Cortex of kidney (tissue), 1 donor: ENCODE data around the gene MTRF1.

Source experiments
- DNase-seq: peaks from one replicate; lab custom pipeline; 2025; lab: John Stamatoyannopoulos, UW

MTRF1 gene

GRCh38 chr13:41263261-41263971 lies at the start of gene MTRF1:
Gene MTRF1 (minus strand): TSS chr13:41263576. CDS start chr13:41260907, 2,669 bp downstream.
- no peak for DNase-seq

- DNase-seq, result no peak
These were observed 49.7 kb upstream of the MTRF1 start for GRCh38 chr13:41313117-41313516.

- DNase-seq, result no peak
These were observed 48.8 kb upstream of the MTRF1 start for GRCh38 chr13:41312176-41312500.

- DNase-seq, result no peak
These were observed 48.2 kb upstream of the MTRF1 start for GRCh38 chr13:41311406-41312175.

GRCh38 chr13:41310963-41311405 lies 47.6 kb upstream of the MTRF1 start, which contains the start of gene NAA16:
Gene NAA16 (plus strand): TSS chr13:41311267. CDS start chr13:41311529, 262 bp downstream.
- peak; percentile 71 for DNase-seq

GRCh38 chr13:41307884-41308640 lies 44.7 kb upstream of the MTRF1 start:
- DNase-seq, result no peak

GRCh38 chr13:41306271-41307145 lies 43.1 kb upstream of the MTRF1 start:
- no peak for DNase-seq

- no peak for DNase-seq
These were observed 41.2 kb upstream of the MTRF1 start for GRCh38 chr13:41304551-41304950.

GRCh38 chr13:41302743-41303142 lies 39.4 kb upstream of the MTRF1 start:
- DNase-seq, result no peak

GRCh38 chr13:41299316-41300094 lies 36.1 kb upstream of the MTRF1 start:
- DNase-seq, result no peak

GRCh38 chr13:41296879-41297646 lies 33.7 kb upstream of the MTRF1 start:
- DNase-seq, result no peak

GRCh38 chr13:41295973-41296372 lies 32.6 kb upstream of the MTRF1 start:
- DNase-seq, result no peak

- DNase-seq, result no peak
These were observed 31.5 kb upstream of the MTRF1 start for GRCh38 chr13:41294914-41295313.

- no peak for DNase-seq
These were observed 29.9 kb upstream of the MTRF1 start for GRCh38 chr13:41293272-41293671.

GRCh38 chr13:41291246-41291645 lies 27.9 kb upstream of the MTRF1 start:
- no peak for DNase-seq

GRCh38 chr13:41289463-41289881 lies 26.1 kb upstream of the MTRF1 start:
- DNase-seq, result no peak

- DNase-seq, result no peak
These were observed 23.0 kb upstream of the MTRF1 start for GRCh38 chr13:41286370-41286769.

- no peak for DNase-seq
These were observed 21.3 kb upstream of the MTRF1 start for GRCh38 chr13:41284512-41285288.

- DNase-seq, result no peak
These were observed 18.8 kb upstream of the MTRF1 start for GRCh38 chr13:41282129-41282571.
